Measurements from ENCODE around the gene ZNF445.
"Not testable (repeated sequence)": the region's sequence is repeated elsewhere in the genome, so short reads cannot be mapped to it uniquely, and the experiment has no call there.

ZNF445 gene

GRCh38 chr3:44474886-44475285, 2.6 kb downstream of the ZNF445 start:
- FAIRE-seq = not testable (repeated sequence)

- FAIRE-seq = no peak
Measured at GRCh38 chr3:44470430-44470829, 7.0 kb downstream of the ZNF445 start.

GRCh38 chr3:44469914-44470313, 7.6 kb downstream of the ZNF445 start:
- no peak for FAIRE-seq

- FAIRE-seq = no peak
Measured at GRCh38 chr3:44468572-44469520, 8.6 kb downstream of the ZNF445 start.

GRCh38 chr3:44468099-44468537, 9.4 kb downstream of the ZNF445 start:
- FAIRE-seq = not testable (repeated sequence)

- FAIRE-seq = no peak
Measured at GRCh38 chr3:44467241-44467640, 10.2 kb downstream of the ZNF445 start.

GRCh38 chr3:44464920-44465319, 12.6 kb downstream of the ZNF445 start:
- FAIRE-seq = not testable (repeated sequence)

- FAIRE-seq = no peak
Measured at GRCh38 chr3:44464509-44464908, 13.0 kb downstream of the ZNF445 start.

GRCh38 chr3:44460050-44460449, 17.4 kb downstream of the ZNF445 start:
- FAIRE-seq = not testable (repeated sequence)

- no peak for FAIRE-seq
Measured at GRCh38 chr3:44455318-44455717, 22.2 kb downstream of the ZNF445 start.

- no peak for FAIRE-seq
Measured at GRCh38 chr3:44454258-44454657, 23.2 kb downstream of the ZNF445 start.

- FAIRE-seq = no peak
Measured at GRCh38 chr3:44451441-44451840, 26.0 kb downstream of the ZNF445 start.

- no peak for FAIRE-seq
Measured at GRCh38 chr3:44446929-44447328, 30.5 kb downstream of the ZNF445 start.

- no peak for FAIRE-seq
Measured at GRCh38 chr3:44445786-44446185, 31.7 kb downstream of the ZNF445 start.

GRCh38 chr3:44444896-44445691, 32.4 kb downstream of the ZNF445 start:
- FAIRE-seq = no peak

GRCh38 chr3:44444437-44444836, 33.0 kb downstream of the ZNF445 start:
- FAIRE-seq = no peak

- no peak for FAIRE-seq
Measured at GRCh38 chr3:44442596-44443309, 34.7 kb downstream of the ZNF445 start.

GRCh38 chr3:44439499-44440295, 37.8 kb downstream of the ZNF445 start:
- no peak for FAIRE-seq

GRCh38 chr3:44437800-44438199, 39.7 kb downstream of the ZNF445 start:
- FAIRE-seq = no peak

GRCh38 chr3:44436181-44436580, 41.3 kb downstream of the ZNF445 start:
- FAIRE-seq = no peak

- no peak for FAIRE-seq
Measured at GRCh38 chr3:44434834-44435510, 42.5 kb downstream of the ZNF445 start.

Measured in endometrium (tissue), 2 donors.